ENCODE results near the gene STRIP2.

GRCh38 chr7:129401967-129402860 lies 32.0 kb upstream of the STRIP2 start:
- no peak for TF ChIP-seq CTCF (IDR thresholded peaks at IDR 0.05)
- no peak for TF ChIP-seq POLR2A (IDR thresholded peaks at IDR 0.05)

Data from ovary (tissue), 3 donors.